Prostate gland (tissue), 2 donors: ENCODE measurements around the gene RHBDD3. TPM values are rescaled to one million over a fixed set of nuclear protein-coding genes. Genes with fewer than 3 reads are reported as not detected.
"Not testable (repeated sequence)": the region's sequence is repeated elsewhere in the genome, so short reads cannot be mapped to it uniquely, and the experiment has no call there.

Source experiments
- DNase-seq: peaks from one replicate; pipeline ENCODE4 v3.0.0-alpha.2; 2019; ENCODE audit warnings: low spot score
- H3K27ac ChIP-seq, 2 donors: fragments of 200-600 bp; sonication (generic); 2 replicates each; pipeline ENCODE4 v1.5.1; 2017 to 2019
- H3K27me3 ChIP-seq: fragments of 200-600 bp; sonication (generic); replicated peaks from 2 replicates; pipeline ENCODE4 v1.5.1; 2019; ENCODE audit not compliant: insufficient read depth
- H3K36me3 ChIP-seq, 2 donors: fragments of 200-600 bp; sonication (generic); 1 replicate in 1 of 2; 2 replicates in 1 of 2; pipeline versions ENCODE4 v1.5.1 to v1.8.1; 2017 to 2019
- H3K4me1 ChIP-seq: fragments of 200-600 bp; sonication (generic); replicated peaks from 2 replicates; pipeline ENCODE4 v1.5.1; 2019
- H3K4me3 ChIP-seq, 2 donors: fragments of 200-600 bp; sonication (generic); 2 replicates each; pipeline ENCODE4 v1.5.1; 2017 to 2019
- H3K9me3 ChIP-seq: fragments of 200-600 bp; sonication (generic); 2 replicates; pipeline ENCODE4 v1.5.1; 2017
- CTCF ChIP-seq, 4 experiments: fragments of 200-600 bp in 2 of 4; fragments of 450-650 bp in 2 of 4; sonication (generic) in 2 of 4; IDR thresholded peaks; 1 replicate in 3 of 4; 2 replicates in 1 of 4; pipeline ENCODE4 v1.5.1; 2016 to 2019; ENCODE audit warnings: antibody characterized with exemption in 4 of 4, mild to moderate bottlenecking in 2 of 4, moderate library complexity in 2 of 4
- POLR2A ChIP-seq: fragments of 450-650 bp; IDR thresholded peaks from one replicate; pipeline ENCODE4 v1.6.1; 2016; ENCODE audit warnings: antibody characterized with exemption, mild to moderate bottlenecking
- POLR2AphosphoS5 ChIP-seq: sonication (generic); formaldehyde crosslinking; IDR thresholded peaks from one replicate; pipeline ENCODE4 v1.6.1; 2017; ENCODE audit warnings: antibody characterized with exemption
- WGBS: methylation state at CpG from one replicate; pipeline ENCODE4 v1.1.5; 2018; 5-methylcytosine and 5-hydroxymethylcytosine counted together
- intact Hi-C: fragments of 100-400 bp; cut with DNase I; formaldehyde crosslinking; loops from one replicate; pipeline ENCODE4 v1.14.2; 2022
- total RNA-seq, 2 donors: library from RNA; depleted of rRNA; stranded (reverse); fragments of >200 nt; gene quantifications; one replicate each; pipeline ENCODE4 v1.1.0, GENCODE V29; 2016

Gene RHBDD3
- total RNA-seq, 2 donors from 2014 or later = 66.9 to 74.6 TPM

- Histone ChIP-seq H3K4me1 (no peaks in the 10 kb centered on the region), H3K27ac (peak overlapping the region in 1 of 2 donors; percentile 30), H3K27me3 (no peaks in the 10 kb centered on the region), H3K4me3 (no peak overlapping the region), H3K9me3 (no peaks in the 10 kb centered on the region), H3K36me3 (no peaks in the 10 kb centered on the region)
- DNase-seq = no peak
- intact Hi-C loops = no loop called here
- WGBS = 94% methylated on average over 6 of the region's 7 CpGs
- no peak for TF ChIP-seq POLR2A
- TF ChIP-seq POLR2AphosphoS5 = no peak
- TF ChIP-seq CTCF (IDR thresholded peaks at IDR 0.05) = no peak
These were observed 42.8 kb downstream of the RHBDD3 start for GRCh38 chr22:29224859-29225410.

- H3K27ac ChIP-seq = peak overlapping the region in 1 of 2 donors; percentile 43
- no peaks in the 10 kb centered on the region for H3K27me3 ChIP-seq
- no peak for DNase-seq
- no peak for TF ChIP-seq CTCF (IDR thresholded peaks at IDR 0.05)
- no peak for TF ChIP-seq POLR2A
- no peak for TF ChIP-seq POLR2AphosphoS5
- intact Hi-C loops = no loop called here
- H3K4me3 ChIP-seq = no peak overlapping the region
- no peaks in the 10 kb centered on the region for H3K36me3 ChIP-seq
- 54% methylated on average over 19 of the region's 19 CpGs for WGBS
- no peaks in the 10 kb centered on the region for H3K9me3 ChIP-seq
- no peaks in the 10 kb centered on the region for H3K4me1 ChIP-seq
These were observed 43.5 kb downstream of the RHBDD3 start for GRCh38 chr22:29224121-29224858.

- intact Hi-C loops = no loop called here
- H3K9me3 ChIP-seq = no peaks in the 10 kb centered on the region
- H3K27me3 ChIP-seq = no peaks in the 10 kb centered on the region
- H3K27ac ChIP-seq = no peak overlapping the region
- no peak overlapping the region for H3K4me3 ChIP-seq
- TF ChIP-seq POLR2AphosphoS5 (no peak), POLR2A (no peak), CTCF (IDR thresholded peaks at IDR 0.05) (no peak)
- H3K4me1 ChIP-seq = no peaks in the 10 kb centered on the region
- DNase-seq = no peak
- H3K36me3 ChIP-seq = no peaks in the 10 kb centered on the region
- WGBS = 68% methylated on average over 14 of the region's 14 CpGs
These were observed 47.7 kb downstream of the RHBDD3 start for GRCh38 chr22:29219881-29220670.

- H3K36me3 ChIP-seq, H3K4me1 ChIP-seq, H3K4me3 ChIP-seq, intact Hi-C loops, H3K27ac ChIP-seq, H3K27me3 ChIP-seq, H3K9me3 ChIP-seq, DNase-seq: not testable (repeated sequence)
- WGBS = 82% methylated on average over 2 of the region's 2 CpGs
These were observed 48.4 kb downstream of the RHBDD3 start for GRCh38 chr22:29219409-29219782.

- Histone ChIP-seq H3K4me3 (no peak overlapping the region), H3K27ac (no peak overlapping the region), H3K27me3 (no peaks in the 10 kb centered on the region), H3K36me3 (no peaks in the 10 kb centered on the region), H3K9me3 (no peaks in the 10 kb centered on the region), H3K4me1 (no peaks in the 10 kb centered on the region)
- no peak for DNase-seq
- TF ChIP-seq POLR2A (no peak), CTCF (IDR thresholded peaks at IDR 0.05) (no peak), POLR2AphosphoS5 (no peak)
- 92% methylated on average over 11 of the region's 11 CpGs for WGBS
- intact Hi-C loops = no loop called here
These were observed 48.9 kb downstream of the RHBDD3 start for GRCh38 chr22:29218758-29219408.
